Osteocyte (in vitro differentiated cells): ENCODE results near the gene TMEM14C. TPM values are rescaled to one million over a fixed set of nuclear protein-coding genes. Genes with fewer than 3 reads are reported as not detected.

Experiments used
- DNase-seq: peaks from one replicate; pipeline ENCODE4 v3.0.0; 2021; ENCODE audit warnings: mixed read lengths; ENCODE audit not compliant: unreplicated experiment; ENCODE audit errors: extremely low spot score
- H3K27ac Mint-ChIP-seq: one replicate; pipeline ENCODE4 v1.8.0; 2021; ENCODE audit warnings: mild to moderate bottlenecking, mixed read lengths; ENCODE audit not compliant: unreplicated experiment
- H3K27me3 Mint-ChIP-seq: one replicate; pipeline ENCODE4 v1.8.0; 2021; ENCODE audit warnings: mixed read lengths; ENCODE audit not compliant: unreplicated experiment
- H3K36me3 Mint-ChIP-seq: one replicate; pipeline ENCODE4 v1.8.0; 2021; ENCODE audit warnings: mixed read lengths; ENCODE audit not compliant: unreplicated experiment
- H3K4me1 Mint-ChIP-seq: one replicate; pipeline ENCODE4 v1.8.0; 2021; ENCODE audit warnings: mixed read lengths; ENCODE audit not compliant: unreplicated experiment
- H3K4me3 Mint-ChIP-seq: one replicate; pipeline ENCODE4 v1.8.0; 2021; ENCODE audit warnings: mild to moderate bottlenecking, moderate library complexity, mixed read lengths; ENCODE audit not compliant: unreplicated experiment
- H3K9me3 Mint-ChIP-seq: one replicate; pipeline ENCODE4 v1.8.0; 2021; ENCODE audit warnings: mixed read lengths; ENCODE audit not compliant: unreplicated experiment
- CTCF ChIP-seq: fragments of 200-600 bp; sonication (generic); IDR thresholded peaks from 2 replicates; pipeline ENCODE4 v1.5.0; 2021; ENCODE audit warnings: antibody characterized with exemption, mild to moderate bottlenecking, moderate library complexity
- total RNA-seq: library from RNA; stranded (reverse); gene quantifications from 2 replicates; pipeline ENCODE4 v1.2.1, GENCODE V29; 2021

The TMEM14C gene
- total RNA-seq, 1 donor from 2014 or later = 121 TPM

GRCh38 chr6:10692965-10693538 lies 29.8 kb upstream of the TMEM14C start:
- no peak for DNase-seq
- TF ChIP-seq CTCF = no peak
- Mint-ChIP-seq H3K27ac (no peak overlapping the region), H3K4me1 (peaks cover 31% of the 10 kb centered on the region), H3K36me3 (no peaks in the 10 kb centered on the region), H3K27me3 (peaks cover 6% of the 10 kb centered on the region), H3K9me3 (no peaks in the 10 kb centered on the region), H3K4me3 (peak overlapping the region; percentile 98)

DNA sequence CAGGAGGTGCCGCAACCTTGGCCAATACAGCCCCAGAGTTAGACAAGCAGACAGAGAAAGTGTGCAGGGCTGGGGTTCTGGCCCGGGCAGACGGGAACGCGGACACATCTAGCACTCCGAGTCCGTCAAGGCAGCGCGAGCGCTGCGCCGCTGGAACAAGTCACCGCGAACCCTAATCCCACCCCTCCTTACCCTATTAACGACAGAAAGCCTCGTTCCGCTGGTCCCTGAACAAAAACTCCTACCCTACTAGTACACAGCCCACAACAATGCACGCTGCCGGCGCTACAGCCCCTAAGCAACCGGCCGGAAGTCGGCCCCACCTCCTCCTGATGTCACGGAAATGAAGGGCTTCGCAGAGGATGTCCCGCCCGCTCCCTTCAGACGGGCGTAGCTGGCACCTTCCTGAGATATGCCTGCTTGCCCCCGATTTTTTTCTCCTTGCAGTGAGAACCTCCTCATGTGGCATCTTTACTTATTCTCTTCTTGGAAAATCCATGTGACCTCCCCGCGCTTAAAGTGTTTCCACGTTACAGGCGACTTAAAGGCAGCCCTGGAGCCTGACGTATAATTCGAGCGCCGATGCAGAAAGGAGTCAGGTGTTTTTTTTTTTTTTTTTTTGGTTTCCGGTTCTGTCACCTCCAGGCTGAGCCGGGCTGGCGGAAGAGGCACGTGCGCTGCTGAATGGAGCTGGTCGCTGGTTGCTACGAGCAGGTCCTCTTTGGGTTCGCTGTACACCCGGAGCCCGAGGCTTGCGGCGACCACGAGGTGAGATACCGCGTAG lies 28.4 kb upstream of the TMEM14C start, which contains the start of the genes C6orf52 and PAK1IP1:
C6orf52 (minus strand) TSS at position 315 of the 784 bp plus-strand sequence. CDS start 7,066 bp downstream, outside the sequence.
PAK1IP1 (plus strand) TSS at position 671 of the 784 bp plus-strand sequence; CDS start at position 685, 14 bp downstream.
- no peak for TF ChIP-seq CTCF

GRCh38 chr6:10695086-10695657 lies 27.7 kb upstream of the TMEM14C start:
- peaks cover 6% of the 10 kb centered on the region for H3K36me3 Mint-ChIP-seq
- no peak for DNase-seq
- no peak for TF ChIP-seq CTCF
- peak overlapping the region; percentile 98 for H3K4me3 Mint-ChIP-seq
- peaks cover 31% of the 10 kb centered on the region for H3K4me1 Mint-ChIP-seq
- H3K9me3 Mint-ChIP-seq = no peaks in the 10 kb centered on the region
- peak overlapping the region; percentile 100 for H3K27ac Mint-ChIP-seq
- H3K27me3 Mint-ChIP-seq = no peaks in the 10 kb centered on the region

More for the DNA sequence above, 28.4 kb upstream of the TMEM14C start, which contains the start of the genes C6orf52 and PAK1IP1:
- Mint-ChIP-seq H3K4me3 (peak within 1 kb of the TSS; percentile 98), H3K4me1 (peaks cover 31% of the 10 kb centered on the region), H3K9me3 (no peaks in the 10 kb centered on the region), H3K36me3 (peaks cover 6% of the 10 kb centered on the region), H3K27me3 (no peaks in the 10 kb centered on the region), H3K27ac (peak within 1 kb of the TSS; percentile 100)
- DNase-seq = peak; percentile 93

DNA sequence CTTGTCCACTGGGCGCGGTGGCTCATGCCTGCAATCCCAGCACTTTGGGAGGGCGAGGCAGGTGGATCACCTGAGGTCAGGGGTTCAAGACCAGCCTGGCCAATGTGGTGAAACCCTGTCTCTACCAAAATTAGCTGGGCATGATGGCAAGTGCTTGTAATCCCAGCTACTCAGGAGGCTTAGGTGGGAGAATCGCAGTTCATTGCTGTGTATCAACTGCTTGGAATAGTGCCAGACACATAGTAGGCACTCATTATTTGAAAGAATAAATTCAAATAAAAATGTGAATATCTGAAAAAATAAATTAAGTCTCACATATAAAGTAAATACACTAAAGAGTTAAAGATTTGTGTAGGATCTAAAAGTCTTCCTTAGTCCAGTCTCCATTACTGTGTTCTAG lies 26.2 kb upstream of the TMEM14C start:
- no peak overlapping the region for H3K4me3 Mint-ChIP-seq
- H3K27me3 Mint-ChIP-seq = no peaks in the 10 kb centered on the region
- TF ChIP-seq CTCF = no peak
- no peaks in the 10 kb centered on the region for H3K9me3 Mint-ChIP-seq
- peaks cover 31% of the 10 kb centered on the region for H3K4me1 Mint-ChIP-seq
- H3K36me3 Mint-ChIP-seq = peaks cover 14% of the 10 kb centered on the region
- no peak for DNase-seq
- no peak overlapping the region for H3K27ac Mint-ChIP-seq

GRCh38 chr6:10713962-10714361 lies 8.9 kb upstream of the TMEM14C start:
- H3K36me3 Mint-ChIP-seq = peaks cover 8% of the 10 kb centered on the region
- no peak overlapping the region for H3K27ac Mint-ChIP-seq
- H3K4me3 Mint-ChIP-seq = no peak overlapping the region
- no peak for DNase-seq
- H3K9me3 Mint-ChIP-seq = no peaks in the 10 kb centered on the region
- no peak for TF ChIP-seq CTCF
- no peaks in the 10 kb centered on the region for H3K27me3 Mint-ChIP-seq
- H3K4me1 Mint-ChIP-seq = no peaks in the 10 kb centered on the region
